ENCODE measurements around the gene WDPCP. TPM values are rescaled to one million over a fixed set of nuclear protein-coding genes. Genes with fewer than 3 reads are reported as not detected.

WDPCP gene
- total and polyA plus RNA-seq, 2 of the 13 experiments (the other 11 are each of a cell fraction or from before 2014, with no cell fraction given), result 2.9 to 5.2 TPM

GRCh38 chr2:63424329-63425078, 163.8 kb downstream of the WDPCP start (continued):
- peak; percentile 47 for TF ChIP-seq ZNF687 (CRISPR knock-in tag; IDR thresholded peaks at IDR 0.05)
- no peak for TF ChIP-seq ZNF333 (CRISPR knock-in tag; IDR thresholded peaks at IDR 0.05; ENCODE audit: borderline replicate concordance)
- no peak for TF ChIP-seq ZNF672 (CRISPR knock-in tag; IDR thresholded peaks at IDR 0.05)
- TF ChIP-seq ATRX (CRISPR knock-in tag; IDR thresholded peaks at IDR 0.05; ENCODE audit: borderline replicate concordance), result no peak
- no peak for TF ChIP-seq ARID4A (CRISPR knock-in tag; IDR thresholded peaks at IDR 0.05; ENCODE audit: borderline replicate concordance)
- TF ChIP-seq SMC3 (IDR thresholded peaks at IDR 0.05; ENCODE audit: low read length), result peak; percentile 60
- no peak for TF ChIP-seq ZNF160 (CRISPR knock-in tag; IDR thresholded peaks at IDR 0.05)
- no peak for TF ChIP-seq JARID2 (CRISPR knock-in tag; IDR thresholded peaks at IDR 0.05; ENCODE audit: insufficient replicate concordance)
- 0 out of 2 replicates have a peak, but pooled peaks have one; percentile 40 for TF ChIP-seq ATF2 (CRISPR knock-in tag; IDR thresholded peaks at IDR 0.05)
- TF ChIP-seq ZNF768 (CRISPR knock-in tag; IDR thresholded peaks at IDR 0.05), result peak; percentile 20; the same call in 1 of the 2 replicates
- no peak for TF ChIP-seq HNRNPUL1 (IDR thresholded peaks at IDR 0.05; ENCODE audit: low read depth, low read length)
- TF ChIP-seq FOSL2 (CRISPR knock-in tag; IDR thresholded peaks at IDR 0.05), result no peak
- no peak for TF ChIP-seq KDM6A (CRISPR knock-in tag; IDR thresholded peaks at IDR 0.05; ENCODE audit: low read depth)
- no peak for TF ChIP-seq ATF3 (CRISPR knock-in tag; IDR thresholded peaks at IDR 0.05)
- no peak for TF ChIP-seq FOXK1 (CRISPR knock-in tag; IDR thresholded peaks at IDR 0.05; ENCODE audit: borderline replicate concordance, low read depth)
- TF ChIP-seq ATF1 (CRISPR knock-in tag; IDR thresholded peaks at IDR 0.05), result no peak
- TF ChIP-seq E2F1 (CRISPR knock-in tag; IDR thresholded peaks at IDR 0.05), result no peak
- TF ChIP-seq RFX3 (CRISPR knock-in tag; IDR thresholded peaks at IDR 0.05), result no peak

Data from HepG2 (cell line).